ENCODE results near the gene PAF1. TPM values are rescaled to one million over a fixed set of nuclear protein-coding genes. Genes with fewer than 3 reads are reported as not detected.

Gene PAF1
- total and polyA plus RNA-seq, 2 of the 13 experiments (the other 11 are each of a cell fraction or from before 2014, with no cell fraction given), result 30.2 to 31.1 TPM

DNA sequence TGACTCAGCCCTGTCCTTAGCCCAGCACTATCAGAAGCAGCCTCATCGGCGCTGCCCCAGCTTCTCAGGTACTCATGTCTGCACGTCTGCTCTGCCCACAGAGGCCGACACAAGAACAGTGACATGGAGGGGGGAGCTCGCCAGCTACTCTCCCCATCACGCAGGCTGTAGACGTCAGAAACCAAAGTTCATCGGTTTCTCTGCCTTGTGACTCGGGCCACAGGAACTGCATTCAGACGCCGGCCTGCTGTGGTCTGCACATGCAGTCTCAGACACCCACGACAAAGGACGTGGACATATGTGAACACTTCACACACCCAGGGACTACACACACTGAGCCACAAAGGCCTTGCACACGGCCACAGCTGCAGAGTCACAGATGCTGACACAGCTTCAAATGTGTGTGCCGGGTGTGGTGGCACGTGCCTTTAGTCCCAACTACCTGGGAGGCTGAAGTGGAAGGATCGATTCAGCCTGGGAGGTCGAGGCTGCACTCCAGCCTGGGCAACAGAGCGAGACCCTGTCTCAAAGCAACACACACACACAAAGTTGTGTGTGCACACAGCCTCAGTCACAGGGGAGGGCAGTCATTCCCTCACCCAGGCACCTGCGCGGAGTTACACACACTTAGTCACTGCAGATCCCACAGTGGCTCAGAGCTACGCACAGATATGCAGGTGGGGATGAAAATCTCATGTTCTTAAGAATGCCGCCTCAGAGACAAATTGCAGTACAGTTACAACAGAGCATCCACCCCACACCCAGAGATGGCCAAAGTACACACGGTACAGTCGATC lies 10.8 kb upstream of the PAF1 start (continued):
- TF ChIP-seq, protein P1, sequence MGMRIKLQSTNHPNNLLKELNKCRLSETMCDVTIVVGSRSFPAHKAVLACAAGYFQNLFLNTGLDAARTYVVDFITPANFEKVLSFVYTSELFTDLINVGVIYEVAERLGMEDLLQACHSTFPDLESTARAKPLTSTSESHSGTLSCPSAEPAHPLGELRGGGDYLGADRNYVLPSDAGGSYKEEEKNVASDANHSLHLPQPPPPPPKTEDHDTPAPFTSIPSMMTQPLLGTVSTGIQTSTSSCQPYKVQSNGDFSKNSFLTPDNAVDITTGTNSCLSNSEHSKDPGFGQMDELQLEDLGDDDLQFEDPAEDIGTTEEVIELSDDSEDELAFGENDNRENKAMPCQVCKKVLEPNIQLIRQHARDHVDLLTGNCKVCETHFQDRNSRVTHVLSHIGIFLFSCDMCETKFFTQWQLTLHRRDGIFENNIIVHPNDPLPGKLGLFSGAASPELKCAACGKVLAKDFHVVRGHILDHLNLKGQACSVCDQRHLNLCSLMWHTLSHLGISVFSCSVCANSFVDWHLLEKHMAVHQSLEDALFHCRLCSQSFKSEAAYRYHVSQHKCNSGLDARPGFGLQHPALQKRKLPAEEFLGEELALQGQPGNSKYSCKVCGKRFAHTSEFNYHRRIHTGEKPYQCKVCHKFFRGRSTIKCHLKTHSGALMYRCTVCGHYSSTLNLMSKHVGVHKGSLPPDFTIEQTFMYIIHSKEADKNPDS (CRISPR knock-in tag; IDR thresholded peaks at IDR 0.05), result peak; percentile 39; the same call in 1 of the 2 replicates
- TF ChIP-seq PRDM4 (CRISPR knock-in tag; IDR thresholded peaks at IDR 0.05; ENCODE audit: borderline replicate concordance), result peak; percentile 91; the same call in 1 of the 2 replicates
- TF ChIP-seq JUNB (CRISPR knock-in tag; IDR thresholded peaks at IDR 0.05; ENCODE audit: borderline replicate concordance), result peak; percentile 85; the same call in 1 of the 2 replicates
- peak; percentile 92; the same call in 1 of the 2 replicates for TF ChIP-seq AKAP8 (CRISPR knock-in tag; IDR thresholded peaks at IDR 0.05)
- TF ChIP-seq ZFAT (CRISPR knock-in tag; conservative IDR thresholded peaks at IDR 0.05), result no peak
- TF ChIP-seq ETV6 (CRISPR knock-in tag; conservative IDR thresholded peaks at IDR 0.05), result no peak
- TF ChIP-seq AGO1 (IDR thresholded peaks at IDR 0.05; ENCODE audit: low read depth, low read length, poor library complexity, severe bottlenecking), result no peak
- TF ChIP-seq ZNF766 (CRISPR knock-in tag; IDR thresholded peaks at IDR 0.05; ENCODE audit: borderline replicate concordance), result peak; percentile 66; the same call in 1 of the 2 replicates
- TF ChIP-seq, protein P2, sequence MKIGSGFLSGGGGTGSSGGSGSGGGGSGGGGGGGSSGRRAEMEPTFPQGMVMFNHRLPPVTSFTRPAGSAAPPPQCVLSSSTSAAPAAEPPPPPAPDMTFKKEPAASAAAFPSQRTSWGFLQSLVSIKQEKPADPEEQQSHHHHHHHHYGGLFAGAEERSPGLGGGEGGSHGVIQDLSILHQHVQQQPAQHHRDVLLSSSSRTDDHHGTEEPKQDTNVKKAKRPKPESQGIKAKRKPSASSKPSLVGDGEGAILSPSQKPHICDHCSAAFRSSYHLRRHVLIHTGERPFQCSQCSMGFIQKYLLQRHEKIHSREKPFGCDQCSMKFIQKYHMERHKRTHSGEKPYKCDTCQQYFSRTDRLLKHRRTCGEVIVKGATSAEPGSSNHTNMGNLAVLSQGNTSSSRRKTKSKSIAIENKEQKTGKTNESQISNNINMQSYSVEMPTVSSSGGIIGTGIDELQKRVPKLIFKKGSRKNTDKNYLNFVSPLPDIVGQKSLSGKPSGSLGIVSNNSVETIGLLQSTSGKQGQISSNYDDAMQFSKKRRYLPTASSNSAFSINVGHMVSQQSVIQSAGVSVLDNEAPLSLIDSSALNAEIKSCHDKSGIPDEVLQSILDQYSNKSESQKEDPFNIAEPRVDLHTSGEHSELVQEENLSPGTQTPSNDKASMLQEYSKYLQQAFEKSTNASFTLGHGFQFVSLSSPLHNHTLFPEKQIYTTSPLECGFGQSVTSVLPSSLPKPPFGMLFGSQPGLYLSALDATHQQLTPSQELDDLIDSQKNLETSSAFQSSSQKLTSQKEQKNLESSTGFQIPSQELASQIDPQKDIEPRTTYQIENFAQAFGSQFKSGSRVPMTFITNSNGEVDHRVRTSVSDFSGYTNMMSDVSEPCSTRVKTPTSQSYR (CRISPR knock-in tag; IDR thresholded peaks at IDR 0.05; ENCODE audit: borderline replicate concordance), result peak; percentile 36; the same call in 1 of the 2 replicates
- TF ChIP-seq, protein P3, sequence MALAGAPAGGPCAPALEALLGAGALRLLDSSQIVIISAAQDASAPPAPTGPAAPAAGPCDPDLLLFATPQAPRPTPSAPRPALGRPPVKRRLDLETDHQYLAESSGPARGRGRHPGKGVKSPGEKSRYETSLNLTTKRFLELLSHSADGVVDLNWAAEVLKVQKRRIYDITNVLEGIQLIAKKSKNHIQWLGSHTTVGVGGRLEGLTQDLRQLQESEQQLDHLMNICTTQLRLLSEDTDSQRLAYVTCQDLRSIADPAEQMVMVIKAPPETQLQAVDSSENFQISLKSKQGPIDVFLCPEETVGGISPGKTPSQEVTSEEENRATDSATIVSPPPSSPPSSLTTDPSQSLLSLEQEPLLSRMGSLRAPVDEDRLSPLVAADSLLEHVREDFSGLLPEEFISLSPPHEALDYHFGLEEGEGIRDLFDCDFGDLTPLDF (CRISPR knock-in tag; IDR thresholded peaks at IDR 0.05), result no peak
- 0 out of 2 replicates have a peak, but pooled peaks have one; percentile 62 for TF ChIP-seq SSRP1 (CRISPR knock-in tag; IDR thresholded peaks at IDR 0.05)
- TF ChIP-seq, protein P4, sequence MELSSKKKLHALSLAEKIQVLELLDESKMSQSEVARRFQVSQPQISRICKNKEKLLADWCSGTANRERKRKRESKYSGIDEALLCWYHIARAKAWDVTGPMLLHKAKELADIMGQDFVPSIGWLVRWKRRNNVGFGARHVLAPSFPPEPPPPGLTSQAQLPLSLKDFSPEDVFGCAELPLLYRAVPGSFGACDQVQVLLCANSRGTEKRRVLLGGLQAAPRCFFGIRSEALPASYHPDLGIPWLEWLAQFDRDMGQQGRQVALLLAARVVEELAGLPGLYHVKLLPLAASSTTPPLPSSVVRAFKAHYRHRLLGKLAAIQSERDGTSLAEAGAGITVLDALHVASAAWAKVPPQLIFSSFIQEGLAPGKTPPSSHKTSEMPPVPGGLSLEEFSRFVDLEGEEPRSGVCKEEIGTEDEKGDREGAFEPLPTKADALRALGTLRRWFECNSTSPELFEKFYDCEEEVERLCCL (CRISPR knock-in tag; IDR thresholded peaks at IDR 0.05; ENCODE audit: borderline replicate concordance), result no peak
- peak; percentile 39 for TF ChIP-seq NFYB (CRISPR knock-in tag; IDR thresholded peaks at IDR 0.05)

Data from HepG2 (cell line).